Hepatocyte (in vitro differentiated cells): ENCODE measurements around the gene ADRA1B. TPM values are rescaled to one million over a fixed set of nuclear protein-coding genes. Genes with fewer than 3 reads are reported as not detected.

Experiments
- DNase-seq: peaks from one replicate; pipeline ENCODE4 v3.0.0-alpha.2; 2016; ENCODE audit warnings: low spot score
- H2AFZ ChIP-seq: fragments of 200-600 bp; sonication (generic); 2 replicates; pipeline ENCODE4 v1.6.0; 2016; ENCODE audit warnings: antibody characterized with exemption, mild to moderate bottlenecking
- H3K27ac ChIP-seq: fragments of 200-600 bp; sonication (generic); 2 replicates; pipeline ENCODE4 v1.5.1; 2016; ENCODE audit warnings: mild to moderate bottlenecking
- H3K27me3 ChIP-seq: fragments of 200-600 bp; sonication (generic); 2 replicates; pipeline ENCODE4 v1.6.1; 2016
- H3K36me3 ChIP-seq: fragments of 200-600 bp; sonication (generic); replicated peaks from 2 replicates; pipeline ENCODE4 v1.5.1; 2016; ENCODE audit warnings: low read depth; ENCODE audit not compliant: insufficient read depth
- H3K4me1 ChIP-seq: fragments of 200-600 bp; sonication (generic); 2 replicates; pipeline ENCODE4 v1.5.1; 2016; ENCODE audit warnings: mild to moderate bottlenecking, moderate library complexity; ENCODE audit not compliant: insufficient read depth
- H3K4me2 ChIP-seq: fragments of 200-600 bp; sonication (generic); 2 replicates; pipeline ENCODE4 v1.6.0; 2016
- H3K4me3 ChIP-seq: fragments of 200-600 bp; sonication (generic); 2 replicates; pipeline ENCODE4 v1.5.1; 2016; ENCODE audit warnings: mild to moderate bottlenecking
- H3K79me2 ChIP-seq: fragments of 200-600 bp; sonication (generic); 2 replicates; pipeline ENCODE4 v1.6.0; 2017; ENCODE audit warnings: mild to moderate bottlenecking
- H3K9me2 ChIP-seq: fragments of 200-600 bp; sonication (generic); replicated peaks from 2 replicates; pipeline ENCODE4 v1.6.0; 2017; ENCODE audit warnings: mild to moderate bottlenecking; ENCODE audit not compliant: insufficient read depth
- H3K9me3 ChIP-seq: fragments of 200-600 bp; sonication (generic); 2 replicates; pipeline ENCODE4 v1.5.1; 2016; ENCODE audit warnings: low read depth, mild to moderate bottlenecking
- H4K20me1 ChIP-seq: fragments of 200-600 bp; sonication (generic); 2 replicates; pipeline ENCODE4 v1.6.0; 2016; ENCODE audit warnings: mild to moderate bottlenecking; ENCODE audit not compliant: insufficient read depth, poor library complexity, severe bottlenecking
- CTCF ChIP-seq: fragments of 200-600 bp; sonication (generic); IDR thresholded peaks from 2 replicates; pipeline ENCODE4 v1.5.1; 2016; ENCODE audit warnings: antibody characterized with exemption, mild to moderate bottlenecking; ENCODE audit not compliant: poor library complexity
- EZH2 ChIP-seq: fragments of 200-600 bp; sonication (generic); IDR thresholded peaks from 2 replicates; pipeline ENCODE4 v1.6.1; 2016; ENCODE audit warnings: antibody characterized with exemption, mild to moderate bottlenecking, borderline replicate concordance
- EZH2phosphoT487 ChIP-seq: fragments of 200-600 bp; sonication (generic); IDR thresholded peaks from one replicate; pipeline ENCODE4 v1.6.1; 2018; ENCODE audit warnings: antibody characterized with exemption, mild to moderate bottlenecking, low read depth, moderate library complexity; ENCODE audit not compliant: unreplicated experiment, severe bottlenecking
- WGBS: methylation state at CpG from one replicate; pipeline ENCODE4 v1.1.6; 2016; ENCODE audit warnings: low lambda C conversion rate; ENCODE audit errors: missing lambda C conversion rate; 5-methylcytosine and 5-hydroxymethylcytosine counted together
- polyA plus RNA-seq: library from polyadenylated mRNA; unstranded; fragments of >200 nt; fragmentation: Nextera tagmentation; extraction: Ambion mirVana; gene quantifications from 2 replicates; pipeline ENCODE4 v1.2.1, GENCODE V29; 2016
- total RNA-seq: library from RNA; depleted of rRNA; stranded (reverse); fragments of >200 nt; gene quantifications from 2 replicates; pipeline ENCODE4 v1.2.3, GENCODE V29; 2014

ADRA1B gene
- total and polyA plus RNA-seq, 2 experiments from 2014 or later, result 2.6 to 3.5 TPM

GRCh38 chr5:159951834-159952233 lies 35.6 kb downstream of the ADRA1B start:
- WGBS, result 71% methylated on average over 3 of the region's 3 CpGs
- TF ChIP-seq CTCF (no peak), EZH2phosphoT487 (no peak), EZH2 (no peak)
- no peak overlapping the region for H2AFZ ChIP-seq

GRCh38 chr5:159953609-159954008 lies 37.3 kb downstream of the ADRA1B start:
- Histone ChIP-seq H3K9me3 (no peaks in the 10 kb centered on the region), H3K4me2 (no peak overlapping the region), H2AFZ (no peak overlapping the region), H3K79me2 (no peaks in the 10 kb centered on the region), H4K20me1 (no peaks in the 10 kb centered on the region), H3K4me1 (no peaks in the 10 kb centered on the region), H3K9me2 (no peaks in the 10 kb centered on the region), H3K27ac (no peak overlapping the region), H3K36me3 (no peaks in the 10 kb centered on the region), H3K4me3 (no peak overlapping the region), H3K27me3 (no peaks in the 10 kb centered on the region)
- WGBS, result 86% methylated on average over 3 of the region's 3 CpGs
- TF ChIP-seq EZH2phosphoT487, result no peak
- no peak for TF ChIP-seq CTCF
- no peak for TF ChIP-seq EZH2
- no peak for DNase-seq

More at GRCh38 chr5:159951834-159952233, 35.6 kb downstream of the ADRA1B start:
- Histone ChIP-seq H3K4me3 (no peak overlapping the region), H3K27me3 (no peaks in the 10 kb centered on the region), H3K9me2 (no peaks in the 10 kb centered on the region), H4K20me1 (no peaks in the 10 kb centered on the region), H3K4me2 (no peak overlapping the region), H3K79me2 (no peaks in the 10 kb centered on the region), H3K36me3 (no peaks in the 10 kb centered on the region), H3K27ac (no peak overlapping the region), H3K4me1 (peaks cover 6% of the 10 kb centered on the region), H3K9me3 (no peaks in the 10 kb centered on the region)
- no peak for DNase-seq

GRCh38 chr5:159955056-159955624 lies 38.9 kb downstream of the ADRA1B start:
- 92% methylated on average over 6 of the region's 6 CpGs for WGBS
- DNase-seq, result no peak
- no peak for TF ChIP-seq CTCF
- no peak for TF ChIP-seq EZH2phosphoT487
- TF ChIP-seq EZH2, result no peak

GRCh38 chr5:159956074-159956473 lies 39.8 kb downstream of the ADRA1B start:
- no peaks in the 10 kb centered on the region for H3K9me3 ChIP-seq
- no peaks in the 10 kb centered on the region for H4K20me1 ChIP-seq
- no peaks in the 10 kb centered on the region for H3K4me1 ChIP-seq
- no peaks in the 10 kb centered on the region for H3K9me2 ChIP-seq
- H3K79me2 ChIP-seq, result no peaks in the 10 kb centered on the region
- 14% methylated on average over 1 of the region's 1 CpG for WGBS
- TF ChIP-seq CTCF (no peak), EZH2phosphoT487 (no peak), EZH2 (no peak)
- H3K27ac ChIP-seq, result no peak overlapping the region
- H3K4me2 ChIP-seq, result no peak overlapping the region
- no peaks in the 10 kb centered on the region for H3K36me3 ChIP-seq
- no peak overlapping the region for H3K4me3 ChIP-seq
- DNase-seq, result no peak
- no peak overlapping the region for H2AFZ ChIP-seq
- H3K27me3 ChIP-seq, result no peaks in the 10 kb centered on the region

More at GRCh38 chr5:159955056-159955624, 38.9 kb downstream of the ADRA1B start:
- H3K4me3 ChIP-seq, result no peak overlapping the region
- H3K9me3 ChIP-seq, result no peaks in the 10 kb centered on the region
- H3K4me2 ChIP-seq, result no peak overlapping the region
- H3K36me3 ChIP-seq, result no peaks in the 10 kb centered on the region
- no peak overlapping the region for H2AFZ ChIP-seq
- H3K4me1 ChIP-seq, result no peaks in the 10 kb centered on the region
- no peaks in the 10 kb centered on the region for H3K79me2 ChIP-seq
- no peak overlapping the region for H3K27ac ChIP-seq
- no peaks in the 10 kb centered on the region for H3K27me3 ChIP-seq
- H3K9me2 ChIP-seq, result no peaks in the 10 kb centered on the region
- H4K20me1 ChIP-seq, result no peaks in the 10 kb centered on the region
